Activated gamma-delta T cell treated with Interleukin-2 at 50 U/mL for 16 hours (primary cell): ENCODE data around the gene PDZD8.
"Not testable (repeated sequence)": the region's sequence is repeated elsewhere in the genome, so short reads cannot be mapped to it uniquely, and the experiment has no call there.

ENCODE experiments used
- DNase-seq: peaks from one replicate; pipeline ENCODE4 v3.0.0-alpha.2; 2020

PDZD8 gene

GRCh38 chr10:117346574-117346973 lies 28.7 kb downstream of the PDZD8 start:
- no peak for DNase-seq

DNA sequence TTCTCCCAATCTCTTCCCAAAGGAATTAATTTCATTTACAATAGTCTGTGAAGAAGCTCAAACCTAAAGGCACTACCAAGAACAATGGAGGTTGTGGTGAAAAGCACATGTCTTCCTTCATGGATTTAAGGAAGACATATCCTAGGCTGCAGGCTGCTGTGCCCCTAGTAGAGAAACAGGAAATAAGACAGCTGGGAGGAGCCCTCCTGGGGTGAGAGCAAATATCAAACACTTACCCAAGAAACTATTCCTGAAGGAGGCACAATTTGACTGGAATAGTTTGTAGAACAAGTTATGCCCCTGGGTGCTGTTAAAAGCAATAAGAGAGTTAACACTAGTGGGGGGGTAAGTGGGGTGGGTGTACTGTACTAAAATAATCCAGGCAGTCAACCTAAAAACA lies 30.1 kb downstream of the PDZD8 start:
- no peak for DNase-seq

DNA sequence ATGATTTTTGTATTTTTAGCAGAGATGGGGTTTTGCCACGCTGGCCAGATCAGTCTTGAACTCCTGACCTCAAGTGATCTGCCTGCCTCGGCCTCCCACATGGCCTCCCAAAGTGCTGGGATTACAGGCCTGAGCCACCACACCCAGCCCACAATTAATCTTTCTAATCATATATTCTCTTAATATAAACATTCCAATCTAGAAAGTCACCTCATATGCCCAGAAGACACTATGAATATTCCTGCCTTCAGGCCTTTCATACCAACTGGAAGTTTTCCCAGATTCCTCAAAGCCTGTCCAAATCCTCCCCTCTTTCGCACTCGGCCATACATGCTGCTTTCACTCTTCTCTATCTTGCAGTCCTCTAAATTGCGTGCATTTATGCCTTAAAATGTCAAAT lies 32.6 kb downstream of the PDZD8 start:
- no peak for DNase-seq

DNA sequence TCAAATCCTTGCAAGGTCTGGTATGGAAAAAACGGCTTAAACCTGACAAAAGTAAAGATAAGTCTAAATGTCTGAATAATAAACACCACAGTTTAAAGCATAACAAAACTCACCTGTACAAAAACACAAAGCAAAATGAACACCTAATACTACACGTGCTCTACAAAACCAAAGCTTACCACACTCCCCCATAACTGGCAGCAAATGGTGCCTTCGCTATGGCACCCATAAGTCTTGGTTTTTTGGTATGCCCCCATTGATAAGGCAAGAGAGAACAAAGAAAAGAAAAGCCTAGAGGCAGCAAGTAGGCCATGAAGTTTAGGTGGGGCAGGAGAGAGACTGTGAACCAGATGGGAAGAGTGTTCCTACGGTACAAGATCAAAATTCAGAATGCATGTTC lies 34.2 kb downstream of the PDZD8 start:
- DNase-seq = no peak

GRCh38 chr10:117339979-117340378 lies 35.3 kb downstream of the PDZD8 start:
- no peak for DNase-seq

DNA sequence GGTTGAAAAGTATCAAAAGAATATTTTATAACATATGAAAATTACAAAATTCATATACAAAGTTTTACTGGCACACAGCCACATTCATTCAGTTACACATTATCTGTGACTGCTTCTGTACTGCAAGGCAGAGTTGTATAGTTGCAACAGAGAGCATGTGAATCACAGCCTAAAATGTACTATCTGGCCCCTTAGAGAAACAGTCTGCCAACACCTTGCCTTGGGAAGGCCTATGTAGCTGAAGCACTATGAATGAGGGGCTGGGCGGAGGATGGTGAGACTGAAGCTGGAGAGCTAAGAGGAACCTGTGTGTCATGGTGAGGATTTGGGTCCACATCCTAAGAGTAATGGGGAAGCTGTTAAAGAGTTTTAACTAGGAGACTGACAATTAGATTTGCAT lies 35.7 kb downstream of the PDZD8 start:
- no peak for DNase-seq

- DNase-seq = no peak
Observed at GRCh38 chr10:117334926-117335325, 40.3 kb downstream of the PDZD8 start.

GRCh38 chr10:117334066-117334465 lies 41.2 kb downstream of the PDZD8 start:
- DNase-seq = no peak

DNA sequence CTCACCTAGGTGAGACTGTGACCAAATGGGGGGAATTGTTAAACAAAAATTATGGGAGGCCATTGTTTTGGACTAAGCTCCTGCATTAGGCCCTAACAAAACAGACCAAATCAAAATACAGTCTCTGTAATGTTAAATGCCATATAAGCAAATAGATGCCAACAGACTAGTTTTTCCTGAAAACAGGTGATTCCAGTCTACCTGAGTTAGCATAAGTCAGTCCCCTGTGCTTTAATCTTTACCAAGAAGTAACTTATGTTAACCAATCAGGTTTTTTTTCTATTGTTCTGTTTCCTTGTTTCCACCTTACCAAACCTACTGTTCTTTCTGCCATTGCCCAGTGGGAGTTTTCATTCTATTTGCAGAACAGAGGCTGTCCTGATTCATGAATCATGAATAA lies 48.0 kb downstream of the PDZD8 start:
- no peak for DNase-seq

- DNase-seq = no peak
Observed at GRCh38 chr10:117324367-117324766, 50.9 kb downstream of the PDZD8 start.

- no peak for DNase-seq
Observed at GRCh38 chr10:117322260-117322659, 53.0 kb downstream of the PDZD8 start.

DNA sequence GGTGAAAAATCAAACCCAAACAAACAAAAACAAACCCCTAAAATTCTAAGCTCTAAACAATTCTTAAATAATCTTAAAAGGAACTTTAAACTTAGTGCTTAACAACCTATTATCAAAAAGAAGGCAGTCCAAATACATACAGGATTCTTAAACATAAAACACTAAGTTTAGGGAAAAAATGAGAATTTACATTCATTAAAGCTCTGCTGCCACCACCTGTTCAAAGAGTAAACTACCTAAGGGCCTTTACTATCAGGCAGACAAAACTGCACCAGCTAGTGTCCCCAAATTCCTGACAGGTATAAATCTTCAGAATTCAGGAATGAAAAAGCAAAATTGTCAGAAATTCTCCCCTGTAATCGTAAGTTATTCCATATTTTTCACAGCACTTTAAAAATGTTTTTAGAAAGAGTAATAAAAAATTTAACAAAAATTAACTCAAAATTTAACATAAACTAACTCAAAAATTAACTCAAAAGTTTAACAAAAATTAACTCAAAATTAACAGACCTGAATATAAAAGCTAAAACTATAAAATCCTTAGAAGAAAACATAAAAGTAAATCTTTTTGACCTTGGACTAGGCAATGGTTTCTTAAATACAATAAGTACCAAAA lies 55.1 kb downstream of the PDZD8 start:
- DNase-seq = no peak

- DNase-seq = no peak
Observed at GRCh38 chr10:117318909-117319308, 56.3 kb downstream of the PDZD8 start.

DNA sequence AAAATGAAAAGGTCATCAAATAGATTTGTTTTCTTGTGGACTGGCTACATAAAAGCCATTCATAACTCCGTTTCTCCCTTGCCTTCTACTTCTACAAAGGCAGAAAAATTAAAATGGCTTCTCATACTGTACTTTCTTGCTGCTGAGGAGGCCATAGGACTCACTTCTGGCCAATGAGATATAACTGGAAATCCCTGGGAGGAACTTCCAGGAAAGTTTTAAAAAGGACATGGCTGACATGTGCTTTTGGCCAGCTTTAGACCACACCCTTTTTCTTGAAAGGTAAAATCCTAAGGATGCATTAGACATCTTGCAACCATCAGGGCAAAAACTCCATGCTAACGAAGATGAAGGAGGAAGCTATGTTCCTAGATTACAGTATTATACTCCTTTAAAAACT lies 58.5 kb downstream of the PDZD8 start:
- DNase-seq = no peak

DNA sequence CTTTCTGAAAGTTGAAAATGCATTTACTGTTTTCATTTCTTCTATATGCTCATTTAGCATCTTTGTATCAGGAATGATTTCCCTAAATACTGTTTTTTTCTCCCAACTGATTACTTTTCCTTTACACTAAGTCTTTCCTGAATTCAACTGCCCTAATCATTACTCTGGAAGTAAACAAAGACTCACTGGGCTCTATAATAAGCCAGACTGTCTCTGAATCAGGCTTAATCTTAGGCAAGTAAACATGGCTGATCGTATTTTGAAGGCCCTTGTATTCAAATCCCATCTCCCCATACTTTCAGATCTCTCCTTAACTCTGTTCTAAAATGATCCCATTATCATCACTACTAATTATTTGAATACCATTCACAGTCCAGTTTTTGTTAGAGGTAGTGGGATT lies 61.6 kb downstream of the PDZD8 start:
- no peak for DNase-seq

GRCh38 chr10:117312430-117312829 lies 62.8 kb downstream of the PDZD8 start:
- DNase-seq = no peak

DNA sequence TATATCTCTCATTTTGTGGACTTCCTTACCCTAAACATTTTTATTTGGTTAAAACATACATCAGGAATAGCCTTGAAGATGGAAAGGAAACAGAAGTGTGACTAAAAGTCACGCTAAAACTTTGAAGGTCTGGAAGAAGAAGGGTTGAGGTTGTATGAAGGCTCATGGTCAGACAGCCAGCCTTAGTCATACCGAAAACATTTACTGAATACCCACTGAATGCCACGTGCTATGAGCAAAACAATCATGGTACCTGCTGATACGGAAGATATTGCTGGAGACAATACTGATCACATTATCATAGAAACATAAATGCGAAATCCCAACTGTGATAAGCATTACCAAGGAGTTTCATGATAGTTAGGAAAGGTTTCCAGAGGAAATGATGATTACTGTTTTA lies 64.0 kb downstream of the PDZD8 start:
- no peak for DNase-seq

- DNase-seq = no peak
Observed at GRCh38 chr10:117306674-117307073, 68.6 kb downstream of the PDZD8 start.

- DNase-seq = not testable (repeated sequence)
Observed at GRCh38 chr10:117303451-117303850, 71.8 kb downstream of the PDZD8 start.

- DNase-seq = no peak
Observed at GRCh38 chr10:117300671-117301070, 74.6 kb downstream of the PDZD8 start.

DNA sequence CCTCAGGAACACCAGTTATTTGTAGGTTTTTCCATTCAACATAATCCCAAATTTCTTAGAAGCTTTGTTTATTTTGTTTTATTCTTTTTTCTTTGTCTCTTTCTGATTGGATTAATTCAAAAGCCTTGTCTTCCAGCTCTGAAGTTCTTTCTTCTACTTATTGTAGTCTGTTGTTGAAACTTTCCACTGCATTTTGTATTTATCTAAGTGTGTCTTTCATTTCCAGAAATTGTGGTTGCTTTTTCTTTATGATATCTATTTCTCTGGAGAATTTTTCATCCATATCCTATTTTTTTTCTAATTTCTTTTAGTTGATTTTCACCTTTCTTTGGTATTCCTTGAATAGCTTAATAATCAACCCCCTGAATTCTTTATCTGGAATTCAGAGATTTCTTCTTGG lies 75.8 kb downstream of the PDZD8 start:
- DNase-seq = no peak

- DNase-seq = no peak
Observed at GRCh38 chr10:117298219-117298618, 77.0 kb downstream of the PDZD8 start.

GRCh38 chr10:117294735-117295134 lies 80.5 kb downstream of the PDZD8 start:
- no peak for DNase-seq

DNA sequence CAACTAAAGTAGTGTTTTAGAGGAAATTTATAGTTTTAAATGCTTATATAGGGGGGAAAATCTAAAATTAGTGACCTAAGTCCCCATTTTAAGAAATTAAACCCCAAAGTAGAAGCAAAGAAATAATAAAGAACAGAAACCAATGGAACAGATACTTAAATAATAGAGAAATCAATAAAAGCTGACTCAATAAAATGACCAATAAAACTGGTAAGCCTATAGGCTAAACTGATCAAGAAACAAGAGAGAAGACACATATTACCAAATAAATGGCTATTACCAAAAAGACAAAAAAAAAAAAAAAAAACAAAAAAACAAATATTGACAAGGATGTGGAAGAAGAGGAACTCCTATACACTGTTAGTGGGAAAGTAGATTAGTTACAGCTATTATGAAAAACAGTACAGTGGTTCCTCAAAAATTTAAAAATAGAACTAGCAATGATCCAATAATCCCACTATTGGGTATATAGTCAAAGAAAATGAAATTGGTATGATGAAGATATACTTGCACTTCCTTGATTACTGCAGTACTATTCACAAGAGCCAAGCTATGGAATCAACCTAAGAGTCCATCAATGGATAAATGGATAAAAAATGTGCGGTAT lies 81.1 kb downstream of the PDZD8 start:
- no peak for DNase-seq

GRCh38 chr10:117290872-117291271 lies 84.4 kb downstream of the PDZD8 start:
- DNase-seq = not testable (repeated sequence)
